ENCODE measurements around the gene SEC16A. TPM values are rescaled to one million over a fixed set of nuclear protein-coding genes. Genes with fewer than 3 reads are reported as not detected.

Gene SEC16A, protein sequence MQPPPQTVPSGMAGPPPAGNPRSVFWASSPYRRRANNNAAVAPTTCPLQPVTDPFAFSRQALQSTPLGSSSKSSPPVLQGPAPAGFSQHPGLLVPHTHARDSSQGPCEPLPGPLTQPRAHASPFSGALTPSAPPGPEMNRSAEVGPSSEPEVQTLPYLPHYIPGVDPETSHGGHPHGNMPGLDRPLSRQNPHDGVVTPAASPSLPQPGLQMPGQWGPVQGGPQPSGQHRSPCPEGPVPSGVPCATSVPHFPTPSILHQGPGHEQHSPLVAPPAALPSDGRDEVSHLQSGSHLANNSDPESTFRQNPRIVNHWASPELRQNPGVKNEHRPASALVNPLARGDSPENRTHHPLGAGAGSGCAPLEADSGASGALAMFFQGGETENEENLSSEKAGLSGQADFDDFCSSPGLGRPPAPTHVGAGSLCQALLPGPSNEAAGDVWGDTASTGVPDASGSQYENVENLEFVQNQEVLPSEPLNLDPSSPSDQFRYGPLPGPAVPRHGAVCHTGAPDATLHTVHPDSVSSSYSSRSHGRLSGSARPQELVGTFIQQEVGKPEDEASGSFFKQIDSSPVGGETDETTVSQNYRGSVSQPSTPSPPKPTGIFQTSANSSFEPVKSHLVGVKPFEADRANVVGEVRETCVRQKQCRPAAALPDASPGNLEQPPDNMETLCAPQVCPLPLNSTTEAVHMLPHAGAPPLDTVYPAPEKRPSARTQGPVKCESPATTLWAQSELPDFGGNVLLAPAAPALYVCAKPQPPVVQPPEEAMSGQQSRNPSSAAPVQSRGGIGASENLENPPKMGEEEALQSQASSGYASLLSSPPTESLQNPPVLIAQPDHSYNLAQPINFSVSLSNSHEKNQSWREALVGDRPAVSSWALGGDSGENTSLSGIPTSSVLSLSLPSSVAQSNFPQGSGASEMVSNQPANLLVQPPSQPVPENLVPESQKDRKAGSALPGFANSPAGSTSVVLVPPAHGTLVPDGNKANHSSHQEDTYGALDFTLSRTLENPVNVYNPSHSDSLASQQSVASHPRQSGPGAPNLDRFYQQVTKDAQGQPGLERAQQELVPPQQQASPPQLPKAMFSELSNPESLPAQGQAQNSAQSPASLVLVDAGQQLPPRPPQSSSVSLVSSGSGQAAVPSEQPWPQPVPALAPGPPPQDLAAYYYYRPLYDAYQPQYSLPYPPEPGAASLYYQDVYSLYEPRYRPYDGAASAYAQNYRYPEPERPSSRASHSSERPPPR (N-terminal part only)
- total RNA-seq (10 to 100 TPM; 44.3 to 78.8 TPM), polyA plus RNA-seq (10 to 100 TPM; 44.2 to 49.1 TPM)
- long read RNA-seq, donor 1, full-length matches to known transcripts = 3 of 13 reads
- long read RNA-seq, donor 1, partial matches to known transcripts = 10 of 13 reads
- long read RNA-seq, donor 1, other reads (novel, unspliced or antisense) = 0 of 13 reads
- long read RNA-seq, donor 2, partial matches to known transcripts = 0 of 8 reads
- long read RNA-seq, donor 2, other reads (novel, unspliced or antisense) = 8 of 8 reads
- long read RNA-seq, donor 3, partial matches to known transcripts = 0 of 5 reads
- long read RNA-seq, donor 3, other reads (novel, unspliced or antisense) = 5 of 5 reads
- long read RNA-seq, donor 4, partial matches to known transcripts = 0 of 8 reads
- long read RNA-seq, donor 4, other reads (novel, unspliced or antisense) = 8 of 8 reads
- long read RNA-seq, donor 5, partial matches to known transcripts = 40 of 42 reads
- long read RNA-seq, donor 5, other reads (novel, unspliced or antisense) = 0 of 42 reads

DNA sequence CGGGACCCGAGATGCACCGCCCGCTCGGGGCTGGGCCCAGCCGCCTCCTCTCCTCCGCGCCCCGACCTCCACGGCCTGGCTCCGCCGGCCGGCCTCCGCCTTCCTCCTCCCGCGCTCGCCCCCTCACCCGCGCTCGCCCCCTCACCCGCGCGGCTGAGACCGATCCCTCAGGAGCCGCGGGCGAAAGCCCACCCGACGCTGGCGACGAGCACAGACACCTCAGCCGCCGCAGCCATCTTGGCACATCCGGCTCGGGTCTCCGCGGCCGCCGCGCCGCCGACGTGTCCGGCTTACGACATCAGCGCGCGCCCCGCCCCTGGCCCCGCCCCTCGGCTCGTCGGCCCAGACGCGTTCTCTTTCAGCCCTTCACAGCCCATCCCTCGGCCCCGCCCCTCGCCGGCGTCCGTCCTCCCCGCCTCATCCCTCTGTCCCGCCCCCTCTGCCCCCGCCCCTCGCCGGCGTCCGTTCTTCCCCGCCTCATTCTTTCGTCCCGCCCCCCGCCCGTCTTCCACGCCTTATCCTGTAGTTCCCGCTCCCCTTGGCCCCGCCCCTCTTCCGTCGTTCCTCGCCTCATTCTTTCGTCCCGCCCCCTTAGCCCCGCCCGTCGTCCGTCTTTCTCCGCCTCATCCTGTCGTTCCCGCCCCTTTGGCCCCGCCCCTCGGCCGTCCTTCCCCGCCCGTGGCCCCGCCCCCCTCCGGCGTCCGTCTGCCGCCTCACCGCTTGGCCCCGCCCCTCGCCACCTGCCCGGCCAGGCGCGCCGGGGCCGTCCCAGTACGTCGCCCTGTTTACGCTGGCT is at the start of gene SEC16A:
SEC16A (minus strand) TSS at position 248 of the 796 bp plus-strand sequence. CDS start 5,425 bp downstream, outside the sequence.
- peak within 1 kb of the TSS; percentile 99 for H3K27ac ChIP-seq (ENCODE audit: low read depth in 1 of 2, low read length in 1 of 2)
- peak; percentile 99 to 100 (median 99) for DNase-seq
- peak within 1 kb of the TSS; percentile 95 to 97 for H3K9ac ChIP-seq (ENCODE audit: insufficient read depth in 1 of 2, low read length in 2 of 2)
- TF ChIP-seq, protein P1, sequence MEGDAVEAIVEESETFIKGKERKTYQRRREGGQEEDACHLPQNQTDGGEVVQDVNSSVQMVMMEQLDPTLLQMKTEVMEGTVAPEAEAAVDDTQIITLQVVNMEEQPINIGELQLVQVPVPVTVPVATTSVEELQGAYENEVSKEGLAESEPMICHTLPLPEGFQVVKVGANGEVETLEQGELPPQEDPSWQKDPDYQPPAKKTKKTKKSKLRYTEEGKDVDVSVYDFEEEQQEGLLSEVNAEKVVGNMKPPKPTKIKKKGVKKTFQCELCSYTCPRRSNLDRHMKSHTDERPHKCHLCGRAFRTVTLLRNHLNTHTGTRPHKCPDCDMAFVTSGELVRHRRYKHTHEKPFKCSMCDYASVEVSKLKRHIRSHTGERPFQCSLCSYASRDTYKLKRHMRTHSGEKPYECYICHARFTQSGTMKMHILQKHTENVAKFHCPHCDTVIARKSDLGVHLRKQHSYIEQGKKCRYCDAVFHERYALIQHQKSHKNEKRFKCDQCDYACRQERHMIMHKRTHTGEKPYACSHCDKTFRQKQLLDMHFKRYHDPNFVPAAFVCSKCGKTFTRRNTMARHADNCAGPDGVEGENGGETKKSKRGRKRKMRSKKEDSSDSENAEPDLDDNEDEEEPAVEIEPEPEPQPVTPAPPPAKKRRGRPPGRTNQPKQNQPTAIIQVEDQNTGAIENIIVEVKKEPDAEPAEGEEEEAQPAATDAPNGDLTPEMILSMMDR (IDR thresholded peaks at IDR 0.05; ENCODE audit: control extremely low read depth, extremely low read depth) = no peak
- peaks cover 0 to 4% (median 1%) of the 10 kb centered on the region in 4 donors for H3K36me3 ChIP-seq (ENCODE audit: control insufficient read depth in 4 of 4, insufficient read depth in 4 of 4, low read length in 4 of 4)
- WGBS, 2 donors = 1 to 2% methylated on average over 88 to 109 of the region's 109 CpGs
- H3K4me3 ChIP-seq = peak within 1 kb of the TSS; percentile 67
- H3K9me3 ChIP-seq (ENCODE audit: control insufficient read depth in 4 of 4, insufficient read depth in 3 of 4, low read length in 3 of 4) = no peaks in the 10 kb centered on the region
- H3K27me3 ChIP-seq (ENCODE audit: control insufficient read depth in 3 of 3, insufficient read depth in 3 of 3, low read length in 2 of 3) = no peaks in the 10 kb centered on the region
- peaks cover 0 to 17% (median 9%) of the 10 kb centered on the region in 5 donors for H3K4me1 ChIP-seq (ENCODE audit: control insufficient read depth in 5 of 5, insufficient read depth in 5 of 5, low read length in 5 of 5)
- ATAC-seq (ENCODE audit: insufficient read depth, low FRiP score) = peak; percentile 87

DNA sequence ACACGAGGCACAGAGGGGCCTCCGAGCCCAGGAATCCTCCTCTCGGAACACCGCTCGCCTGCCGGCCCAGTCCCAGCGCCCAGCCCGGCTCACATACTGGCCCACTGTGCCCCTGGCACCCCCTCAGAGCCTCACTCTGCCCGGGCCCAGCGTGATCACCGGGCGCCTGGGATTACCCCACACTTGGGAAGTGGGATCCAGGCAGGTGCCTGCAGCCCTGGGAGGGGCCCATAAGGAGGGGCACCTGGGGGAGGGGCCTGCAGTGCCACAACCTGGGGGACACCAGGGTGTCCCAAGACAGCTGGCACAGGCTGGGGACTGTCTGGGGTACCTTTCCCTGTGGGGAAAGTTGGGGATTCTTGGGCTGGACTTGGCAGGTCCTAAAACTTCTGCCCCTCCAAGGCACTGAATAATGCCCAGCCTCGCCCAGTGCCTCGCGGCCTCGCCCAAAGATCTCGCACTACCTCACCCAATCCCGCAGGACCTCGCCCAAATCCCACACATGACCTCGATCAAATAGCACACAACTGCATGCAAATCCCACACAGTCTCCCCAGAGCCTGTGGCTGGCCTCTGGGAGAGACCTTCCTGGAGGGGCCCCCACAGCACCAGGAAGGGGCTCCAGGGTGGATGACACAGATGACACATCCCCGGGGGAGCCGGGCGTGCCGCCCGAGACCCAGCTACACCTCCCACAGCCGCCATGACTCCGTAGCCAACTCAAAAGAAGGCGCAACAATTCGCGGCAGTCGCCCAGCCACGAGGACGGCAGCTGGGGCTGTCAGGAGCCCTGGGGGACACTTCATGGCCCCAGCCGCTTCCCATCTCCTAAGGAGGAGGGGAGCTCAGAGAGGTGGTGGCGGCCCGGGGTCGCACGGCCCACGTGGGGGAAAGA is 49.3 kb upstream of the SEC16A start:
- no peak for DNase-seq
- no peak for ATAC-seq (ENCODE audit: insufficient read depth, low FRiP score)
- no peak overlapping the region for H3K9ac ChIP-seq (ENCODE audit: insufficient read depth in 1 of 2, low read length in 2 of 2)

More for the DNA sequence above, 49.3 kb upstream of the SEC16A start:
- peaks cover 0 to 71% (median 15%) of the 10 kb centered on the region in 5 donors for H3K4me1 ChIP-seq (ENCODE audit: control insufficient read depth in 5 of 5, insufficient read depth in 5 of 5, low read length in 5 of 5)
- TF ChIP-seq, protein P1 (IDR thresholded peaks at IDR 0.05; ENCODE audit: control extremely low read depth, extremely low read depth) = no peak
- no peak overlapping the region for H3K4me3 ChIP-seq
- 53 to 58% methylated on average over 39 of the region's 39 CpGs for WGBS, 2 donors
- peak overlapping the region; percentile 2 to 91 for H3K27ac ChIP-seq (ENCODE audit: low read depth in 1 of 2, low read length in 1 of 2)
- no peaks in the 10 kb centered on the region for H3K27me3 ChIP-seq (ENCODE audit: control insufficient read depth in 3 of 3, insufficient read depth in 3 of 3, low read length in 2 of 3)
- peaks cover 0 to 25% (median under 1%) of the 10 kb centered on the region in 4 donors for H3K36me3 ChIP-seq (ENCODE audit: control insufficient read depth in 4 of 4, insufficient read depth in 4 of 4, low read length in 4 of 4)
- no peaks in the 10 kb centered on the region for H3K9me3 ChIP-seq (ENCODE audit: control insufficient read depth in 4 of 4, insufficient read depth in 3 of 4, low read length in 3 of 4)

Measured in lung (tissue), 16 donors.